Calu3 (cell line): ENCODE results near the gene INTS3. TPM values are rescaled to one million over a fixed set of nuclear protein-coding genes. Genes with fewer than 3 reads are reported as not detected.

Experiments used
- BruUV-seq: library from RNA; stranded (reverse); fragments of 400-500 nt; replicated peaks from 2 replicates; lab custom pipeline; 2021; lab: Mats Ljungman, UMichigan
- CTCF ChIA-PET: fragments of 300-600 bp; sonication (Branson Sonifier 250); formaldehyde crosslinking; loops from one replicate; lab custom pipeline; 2022; ENCODE audit warnings: antibody characterized with exemption; lab: Charles Lee
- DNase-seq: peaks from one replicate; pipeline ENCODE4 v3.0.0; 2022
- H3K27ac Mint-ChIP-seq: one replicate; pipeline ENCODE4 v1.8.0; 2022; ENCODE audit warnings: mixed read lengths; ENCODE audit not compliant: unreplicated experiment
- H3K27me3 Mint-ChIP-seq: one replicate; pipeline ENCODE4 v1.8.0; 2022; ENCODE audit warnings: mixed read lengths; ENCODE audit not compliant: unreplicated experiment
- H3K36me3 Mint-ChIP-seq: one replicate; pipeline ENCODE4 v1.8.0; 2022; ENCODE audit warnings: mild to moderate bottlenecking, moderate library complexity, mixed read lengths; ENCODE audit not compliant: insufficient read depth, unreplicated experiment
- H3K4me1 Mint-ChIP-seq: one replicate; pipeline ENCODE4 v1.8.0; 2022; ENCODE audit warnings: mild to moderate bottlenecking, low read depth, mixed read lengths; ENCODE audit not compliant: unreplicated experiment
- H3K4me3 Mint-ChIP-seq: one replicate; pipeline ENCODE4 v1.8.0; 2022; ENCODE audit warnings: mild to moderate bottlenecking, low read depth, moderate library complexity, mixed read lengths; ENCODE audit not compliant: unreplicated experiment
- H3K9me3 Mint-ChIP-seq: one replicate; pipeline ENCODE4 v1.8.0; 2022; ENCODE audit warnings: low read depth, mixed read lengths; ENCODE audit not compliant: unreplicated experiment
- intact Hi-C: fragments of 100-400 bp; cut with micrococcal nuclease; formaldehyde crosslinking; loops from one replicate; pipeline ENCODE4 v1.10.0; 2022; ENCODE audit not compliant: unreplicated experiment
- total RNA-seq: library from RNA; stranded (reverse); gene quantifications from 2 replicates; pipeline ENCODE4 v1.2.3, GENCODE V29; 2022
- TF ChIP-seq, protein P1 (sequence below): fragments of 200-600 bp; IDR thresholded peaks from one replicate; pipeline ENCODE4 v1.8.0; 2022; ENCODE audit warnings: antibody characterized with exemption; ENCODE audit not compliant: unreplicated experiment

Gene INTS3
- total RNA-seq, 1 experiment from 2014 or later = 55.9 TPM

DNA sequence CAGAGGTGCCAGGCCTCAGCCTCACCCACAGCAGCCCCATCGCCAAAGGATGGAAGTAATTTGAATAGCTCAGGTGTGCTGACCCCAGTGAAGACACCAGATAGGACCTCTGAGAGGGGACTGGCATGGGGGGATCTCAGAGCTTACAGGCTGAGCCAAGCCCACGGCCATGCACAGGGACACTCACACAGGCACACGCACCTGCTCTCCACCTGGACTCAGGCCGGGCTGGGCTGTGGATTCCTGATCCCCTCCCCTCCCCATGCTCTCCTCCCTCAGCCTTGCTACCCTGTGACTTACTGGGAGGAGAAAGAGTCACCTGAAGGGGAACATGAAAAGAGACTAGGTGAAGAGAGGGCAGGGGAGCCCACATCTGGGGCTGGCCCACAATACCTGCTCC, 34.4 kb upstream of the INTS3 start:
- Mint-ChIP-seq H3K4me3 (no peak overlapping the region), H3K4me1 (peaks cover 17% of the 10 kb centered on the region), H3K36me3 (no peaks in the 10 kb centered on the region), H3K27ac (no peak overlapping the region), H3K27me3 (peaks cover 16% of the 10 kb centered on the region), H3K9me3 (no peaks in the 10 kb centered on the region)
- no peak for DNase-seq
- BruUV-seq = no TSS peak
- CTCF ChIA-PET = no interaction called here
- intact Hi-C loops = no loop called here
- TF ChIP-seq, protein P1, sequence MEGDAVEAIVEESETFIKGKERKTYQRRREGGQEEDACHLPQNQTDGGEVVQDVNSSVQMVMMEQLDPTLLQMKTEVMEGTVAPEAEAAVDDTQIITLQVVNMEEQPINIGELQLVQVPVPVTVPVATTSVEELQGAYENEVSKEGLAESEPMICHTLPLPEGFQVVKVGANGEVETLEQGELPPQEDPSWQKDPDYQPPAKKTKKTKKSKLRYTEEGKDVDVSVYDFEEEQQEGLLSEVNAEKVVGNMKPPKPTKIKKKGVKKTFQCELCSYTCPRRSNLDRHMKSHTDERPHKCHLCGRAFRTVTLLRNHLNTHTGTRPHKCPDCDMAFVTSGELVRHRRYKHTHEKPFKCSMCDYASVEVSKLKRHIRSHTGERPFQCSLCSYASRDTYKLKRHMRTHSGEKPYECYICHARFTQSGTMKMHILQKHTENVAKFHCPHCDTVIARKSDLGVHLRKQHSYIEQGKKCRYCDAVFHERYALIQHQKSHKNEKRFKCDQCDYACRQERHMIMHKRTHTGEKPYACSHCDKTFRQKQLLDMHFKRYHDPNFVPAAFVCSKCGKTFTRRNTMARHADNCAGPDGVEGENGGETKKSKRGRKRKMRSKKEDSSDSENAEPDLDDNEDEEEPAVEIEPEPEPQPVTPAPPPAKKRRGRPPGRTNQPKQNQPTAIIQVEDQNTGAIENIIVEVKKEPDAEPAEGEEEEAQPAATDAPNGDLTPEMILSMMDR = no peak

DNA sequence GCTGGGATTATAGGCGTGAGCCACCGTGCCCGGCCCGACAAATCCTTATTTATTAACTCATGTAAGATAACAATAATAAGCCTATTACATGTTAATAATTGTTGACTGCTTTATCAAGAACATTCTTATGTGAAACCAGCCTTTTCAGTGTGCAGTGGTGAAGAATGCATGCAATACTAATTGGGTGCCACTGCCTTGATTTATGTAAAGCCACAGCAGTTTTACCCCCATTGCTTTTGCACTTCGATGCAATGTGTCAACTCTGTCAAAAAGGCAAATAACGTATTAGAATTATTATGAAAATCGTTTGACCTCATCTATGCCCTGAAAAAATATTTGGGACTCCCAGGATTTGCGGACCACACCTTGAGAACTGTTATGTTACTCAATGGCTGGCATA, 31.1 kb upstream of the INTS3 start:
- H3K27me3 Mint-ChIP-seq = no peaks in the 10 kb centered on the region
- H3K4me3 Mint-ChIP-seq = no peak overlapping the region
- no peak for DNase-seq
- H3K4me1 Mint-ChIP-seq = peaks cover 12% of the 10 kb centered on the region
- H3K9me3 Mint-ChIP-seq = no peaks in the 10 kb centered on the region
- H3K36me3 Mint-ChIP-seq = no peaks in the 10 kb centered on the region
- no peak overlapping the region for H3K27ac Mint-ChIP-seq
- BruUV-seq = no TSS peak
- CTCF ChIA-PET = no interaction called here
- TF ChIP-seq, protein P1 = no peak
- intact Hi-C loops = no loop called here

DNA sequence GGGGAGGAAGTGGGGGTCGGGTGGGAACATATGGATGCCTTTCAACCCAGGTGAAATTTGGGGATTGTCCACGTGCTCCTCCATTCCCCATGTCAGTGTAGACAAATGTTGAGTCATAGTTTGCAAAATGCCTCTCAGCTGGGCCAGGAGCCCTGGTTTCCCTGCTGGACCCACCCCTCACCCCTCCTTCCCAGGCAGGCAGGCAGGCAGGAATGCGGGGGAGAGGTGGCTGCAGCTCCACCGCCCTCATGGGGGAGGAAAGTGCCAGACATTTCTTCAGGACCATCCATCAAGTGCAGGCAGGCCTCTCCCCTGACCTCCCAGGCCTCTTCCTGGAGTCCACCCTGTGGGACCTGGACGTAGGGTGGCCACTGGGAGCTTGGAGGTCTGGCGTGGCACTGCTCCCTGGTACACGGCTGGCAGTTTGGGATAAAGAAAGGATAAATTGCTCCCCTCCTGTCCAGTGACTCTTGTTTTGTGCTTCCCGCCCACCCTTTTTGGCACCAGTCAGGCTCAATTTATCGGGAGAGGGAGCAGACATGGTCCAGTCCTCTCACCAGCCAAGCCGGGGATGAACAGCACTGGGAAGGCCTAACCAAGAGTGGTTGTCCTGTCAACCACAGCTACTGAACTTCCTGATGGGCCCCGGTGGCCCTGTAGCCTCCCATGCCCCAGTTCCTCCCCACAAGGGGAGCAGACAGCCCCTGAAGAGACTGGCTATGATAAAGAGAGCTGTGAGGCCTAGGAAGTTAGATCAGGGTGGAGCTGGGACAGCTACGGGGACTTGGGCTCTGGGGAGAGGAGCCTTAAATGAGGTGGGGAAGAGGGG, 30.4 kb upstream of the INTS3 start:
- CTCF ChIA-PET = interaction anchor here (0.7 kb wide), 1 partner anchor 544 kb away, joined by 3 read pairs; no protein-coding TSS in a partner anchor
- Mint-ChIP-seq H3K36me3 (no peaks in the 10 kb centered on the region), H3K4me1 (peaks cover 9% of the 10 kb centered on the region), H3K27ac (no peak overlapping the region), H3K4me3 (no peak overlapping the region), H3K9me3 (no peaks in the 10 kb centered on the region), H3K27me3 (no peaks in the 10 kb centered on the region)
- no peak for DNase-seq
- intact Hi-C loops = no loop called here
- no TSS peak for BruUV-seq
- TF ChIP-seq, protein P1 = no peak

DNA sequence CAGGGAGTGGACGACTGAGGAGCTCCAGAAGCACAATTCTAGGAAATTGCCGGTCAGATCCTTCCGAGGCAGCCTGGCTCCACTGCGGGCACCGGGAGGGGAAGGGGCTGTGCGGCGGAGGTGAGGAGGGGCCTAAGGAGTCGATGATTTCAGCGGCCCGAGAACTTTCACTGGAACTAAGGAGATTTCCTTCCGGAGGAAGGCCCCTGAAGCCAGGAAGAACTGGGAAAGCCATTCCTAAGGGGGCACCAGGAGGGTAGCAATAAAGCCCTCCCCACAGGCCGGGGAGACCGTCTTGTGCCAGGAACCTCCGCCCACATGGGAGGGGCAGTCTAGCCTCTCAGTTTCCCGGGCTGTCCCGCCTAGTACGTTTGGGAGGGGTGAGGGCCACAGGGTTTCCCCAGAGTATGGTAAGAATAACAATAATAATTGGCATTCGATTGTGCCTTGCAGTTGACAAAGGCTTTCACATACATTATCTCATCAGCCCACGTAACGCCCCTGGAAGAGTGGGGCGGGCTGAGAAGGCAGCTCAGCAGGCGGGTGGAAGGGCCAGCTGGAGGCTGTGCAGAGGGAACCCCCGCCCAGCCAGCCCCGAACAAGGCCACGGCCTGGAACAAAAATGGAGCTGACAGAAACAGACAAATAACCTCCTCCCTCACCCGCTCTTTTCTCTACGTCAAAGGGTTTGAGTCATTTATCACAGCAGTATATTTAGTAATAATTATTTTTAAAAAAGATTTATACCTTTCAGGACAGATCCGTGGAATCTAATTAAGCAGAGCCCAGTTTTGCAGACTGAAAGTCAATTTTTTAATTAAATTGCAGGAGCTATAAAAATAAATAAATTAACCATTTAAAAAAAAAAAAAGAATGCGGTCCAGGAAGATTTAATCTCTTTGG, 29.6 kb upstream of the INTS3 start:
- no peaks in the 10 kb centered on the region for H3K36me3 Mint-ChIP-seq
- TF ChIP-seq, protein P1 = no peak
- CTCF ChIA-PET = no interaction called here
- no peak overlapping the region for H3K27ac Mint-ChIP-seq
- H3K4me3 Mint-ChIP-seq = no peak overlapping the region
- no peak for DNase-seq
- intact Hi-C loops = no loop called here
- no peaks in the 10 kb centered on the region for H3K27me3 Mint-ChIP-seq
- H3K9me3 Mint-ChIP-seq = no peaks in the 10 kb centered on the region
- H3K4me1 Mint-ChIP-seq = peaks cover 9% of the 10 kb centered on the region
- no TSS peak for BruUV-seq
